ENCODE results near the gene KCNQ4.

- TF ChIP-seq CTCF (conservative IDR thresholded peaks at IDR 0.05 in 1 of 2, IDR thresholded peaks at IDR 0.05 in 1 of 2; ENCODE audit: extremely low read depth in 1 of 2, insufficient read depth in 1 of 2, low read depth in 1 of 2, low read length in 2 of 2) (no peak), EZH2 (IDR thresholded peaks at IDR 0.05; ENCODE audit: borderline replicate concordance, low read length) (no peak)
Measured at GRCh38 chr1:40742363-40743061, 41.1 kb upstream of the KCNQ4 start.

Data from mammary epithelial cell (primary cell).